HepG2 (cell line): ENCODE data around the gene MYH3. TPM values are rescaled to one million over a fixed set of nuclear protein-coding genes. Genes with fewer than 3 reads are reported as not detected.
A peak's percentile ranks its signal among the peaks of the same experiment; 100 is the strongest.

ENCODE experiments used
- CREB1 ChIP-seq, 2 experiments: fragments of 450-650 bp in 1 of 2; IDR thresholded peaks; 2 replicates each; pipeline ENCODE4 v1.6.1; 2016 to 2017; ENCODE audit warnings: control low read depth in 1 of 2, mild to moderate bottlenecking in 1 of 2, missing compliant biosample characterization in 1 of 2, missing genetic modification characterization in 1 of 2
- ELF3 ChIP-seq: IDR thresholded peaks from 2 replicates; pipeline ENCODE4 v1.6.1; 2016; ENCODE audit warnings: missing genetic modification reagents, missing compliant biosample characterization
- HHEX ChIP-seq: IDR thresholded peaks from 2 replicates; pipeline ENCODE4 v1.6.1; 2016; ENCODE audit warnings: control low read depth
- HOXA9 ChIP-seq: sonication (generic); formaldehyde crosslinking; IDR thresholded peaks from 2 replicates; pipeline ENCODE4 v1.8.1; 2022; ENCODE audit warnings: missing genetic modification reagents, mild to moderate bottlenecking, moderate library complexity, borderline replicate concordance
- KIAA2018 ChIP-seq: sonication (generic); formaldehyde crosslinking; IDR thresholded peaks from 2 replicates; pipeline ENCODE4 v1.5.0; 2020; ENCODE audit warnings: mild to moderate bottlenecking, missing genetic modification reagents, borderline replicate concordance
- MTF2 ChIP-seq: sonication (generic); formaldehyde crosslinking; IDR thresholded peaks from 2 replicates; pipeline ENCODE4 v1.5.0; 2020; ENCODE audit warnings: missing genetic modification reagents, borderline replicate concordance
- TFDP2 ChIP-seq: sonication (generic); formaldehyde crosslinking; IDR thresholded peaks from 2 replicates; pipeline ENCODE4 v1.4.0; 2020; ENCODE audit warnings: missing genetic modification reagents
- TSC22D2 ChIP-seq: sonication (generic); formaldehyde crosslinking; IDR thresholded peaks from 2 replicates; pipeline ENCODE4 v1.5.1; 2020; ENCODE audit warnings: missing genetic modification reagents, mild to moderate bottlenecking, borderline replicate concordance
- ZNF143 ChIP-seq: sonication (generic); formaldehyde crosslinking; IDR thresholded peaks from 2 replicates; pipeline ENCODE4 v1.4.0; 2020; ENCODE audit warnings: missing genetic modification reagents
- ZNF512 ChIP-seq: sonication (generic); formaldehyde crosslinking; IDR thresholded peaks from 2 replicates; pipeline ENCODE4 v1.4.0; 2020; ENCODE audit warnings: mild to moderate bottlenecking, missing genetic modification reagents
- ZNF670 ChIP-seq: sonication (generic); formaldehyde crosslinking; IDR thresholded peaks from 2 replicates; pipeline ENCODE4 v1.8.0; 2022; ENCODE audit warnings: mild to moderate bottlenecking, missing genetic modification reagents, borderline replicate concordance
- ZNF674 ChIP-seq: sonication (generic); formaldehyde crosslinking; IDR thresholded peaks from 2 replicates; pipeline ENCODE4 v1.5.0; 2020; ENCODE audit warnings: low read depth, mild to moderate bottlenecking, missing genetic modification reagents
- ZNF792 ChIP-seq: IDR thresholded peaks from 2 replicates; pipeline ENCODE4 v1.6.1; 2016
- ZSCAN12 ChIP-seq: sonication (generic); formaldehyde crosslinking; IDR thresholded peaks from 2 replicates; pipeline ENCODE4 v1.9.0; 2021; ENCODE audit warnings: mild to moderate bottlenecking, missing genetic modification reagents
- polyA plus RNA-seq, 8 experiments: library from polyadenylated mRNA; depleted of rRNA in 3 of 8; stranded (reverse) in 7 of 8; unstranded in 1 of 8; fragments of >200 nt; fragmentation: Illumina TruSeq in 4 of 8; extraction: Trizol in 4 of 8; gene quantifications; 2 replicates each; pipeline versions ENCODE4 v1.2.1 to v1.2.3, GENCODE V29; 2011 to 2016; ENCODE audit warnings: low read depth in 4 of 8, missing spikeins in 1 of 8, mixed read lengths in 1 of 8; ENCODE audit not compliant: insufficient read depth in 1 of 8
- total RNA-seq, 5 experiments: library from RNA; depleted of rRNA; stranded (reverse); fragments of >200 nt; fragmentation: Illumina TruSeq; extraction: Trizol; gene quantifications; 2 replicates each; pipeline ENCODE4 v1.2.3, GENCODE V29; 2016; ENCODE audit warnings: low read depth in 1 of 5
- TF ChIP-seq, protein P1 (sequence below): sonication (generic); formaldehyde crosslinking; IDR thresholded peaks from 2 replicates; pipeline ENCODE4 v1.4.0; 2020; ENCODE audit warnings: missing genetic modification reagents, borderline replicate concordance

The MYH3 gene
- total and polyA plus RNA-seq, 2 of the 13 experiments (the other 11 are each of a cell fraction or from before 2014, with no cell fraction given): 2.5 to 4.5 TPM

GRCh38 chr17:10697092-10698081 is 40.3 kb upstream of the MYH3 start, which contains the start of the genes ADPRM and SCO1 (continued):
- TF ChIP-seq KIAA2018 (CRISPR knock-in tag) (no peak), ELF3 (peak; percentile 75), ZNF670 (CRISPR knock-in tag) (0 out of 2 replicates have a peak, but pooled peaks have one; percentile 81), ZNF143 (peak; percentile 56; the same call in 1 of the 2 replicates), TSC22D2 (CRISPR knock-in tag) (0 out of 2 replicates have a peak, but pooled peaks have one; percentile 25), CREB1 (IDR thresholded peaks at IDR 0.05) (peak; percentile 40; the same call in 1 of the 2 replicates), CREB1 (CRISPR knock-in tag; IDR thresholded peaks at IDR 0.05) (no peak), MTF2 (CRISPR knock-in tag) (no peak), ZNF512 (CRISPR knock-in tag) (no peak), HOXA9 (CRISPR knock-in tag) (no peak), TFDP2 (CRISPR knock-in tag) (peak; percentile 77), HHEX (CRISPR knock-in tag) (no peak), ZNF674 (CRISPR knock-in tag) (no peak; the same call in 1 of the 2 replicates), ZSCAN12 (CRISPR knock-in tag) (peak; percentile 35; the same call in 1 of the 2 replicates), ZNF792 (CRISPR knock-in tag) (peak; percentile 91)
- TF ChIP-seq, protein P1, sequence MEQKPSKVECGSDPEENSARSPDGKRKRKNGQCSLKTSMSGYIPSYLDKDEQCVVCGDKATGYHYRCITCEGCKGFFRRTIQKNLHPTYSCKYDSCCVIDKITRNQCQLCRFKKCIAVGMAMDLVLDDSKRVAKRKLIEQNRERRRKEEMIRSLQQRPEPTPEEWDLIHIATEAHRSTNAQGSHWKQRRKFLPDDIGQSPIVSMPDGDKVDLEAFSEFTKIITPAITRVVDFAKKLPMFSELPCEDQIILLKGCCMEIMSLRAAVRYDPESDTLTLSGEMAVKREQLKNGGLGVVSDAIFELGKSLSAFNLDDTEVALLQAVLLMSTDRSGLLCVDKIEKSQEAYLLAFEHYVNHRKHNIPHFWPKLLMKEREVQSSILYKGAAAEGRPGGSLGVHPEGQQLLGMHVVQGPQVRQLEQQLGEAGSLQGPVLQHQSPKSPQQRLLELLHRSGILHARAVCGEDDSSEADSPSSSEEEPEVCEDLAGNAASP (CRISPR knock-in tag): no peak
